Measurements from ENCODE around the gene FAM53B.

Gene FAM53B

GRCh38 chr10:124658591-124659242 lies 85.5 kb downstream of the FAM53B start:
- DNase-seq: no peak

GRCh38 chr10:124657806-124658205 lies 86.4 kb downstream of the FAM53B start:
- peak; percentile 37 for DNase-seq

- no peak for DNase-seq
Observed at GRCh38 chr10:124656541-124656940, 87.6 kb downstream of the FAM53B start.

GRCh38 chr10:124656113-124656490 lies 88.1 kb downstream of the FAM53B start:
- no peak for DNase-seq

GRCh38 chr10:124655191-124656112 lies 88.7 kb downstream of the FAM53B start:
- no peak for DNase-seq

DNA sequence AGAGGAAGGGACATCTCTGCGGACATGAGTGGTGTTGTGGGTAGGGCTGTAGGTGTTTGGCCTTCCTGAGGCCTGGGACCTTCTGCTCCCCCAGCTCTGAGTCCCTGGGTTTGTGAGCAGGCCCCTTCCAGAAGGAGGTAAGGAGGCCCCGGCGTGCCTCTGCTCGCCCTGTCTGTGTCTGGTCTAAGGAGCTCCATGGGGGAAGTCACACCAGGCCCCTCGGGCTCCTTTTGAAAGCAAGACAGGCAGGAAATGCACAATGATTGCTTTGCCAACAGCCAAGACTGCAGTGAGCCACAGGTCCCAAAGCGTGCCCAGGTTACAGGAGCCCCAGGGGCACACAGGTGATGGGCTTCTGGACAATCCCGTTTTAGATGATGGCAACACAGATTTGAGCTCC lies 89.5 kb downstream of the FAM53B start:
- DNase-seq: no peak

DNA sequence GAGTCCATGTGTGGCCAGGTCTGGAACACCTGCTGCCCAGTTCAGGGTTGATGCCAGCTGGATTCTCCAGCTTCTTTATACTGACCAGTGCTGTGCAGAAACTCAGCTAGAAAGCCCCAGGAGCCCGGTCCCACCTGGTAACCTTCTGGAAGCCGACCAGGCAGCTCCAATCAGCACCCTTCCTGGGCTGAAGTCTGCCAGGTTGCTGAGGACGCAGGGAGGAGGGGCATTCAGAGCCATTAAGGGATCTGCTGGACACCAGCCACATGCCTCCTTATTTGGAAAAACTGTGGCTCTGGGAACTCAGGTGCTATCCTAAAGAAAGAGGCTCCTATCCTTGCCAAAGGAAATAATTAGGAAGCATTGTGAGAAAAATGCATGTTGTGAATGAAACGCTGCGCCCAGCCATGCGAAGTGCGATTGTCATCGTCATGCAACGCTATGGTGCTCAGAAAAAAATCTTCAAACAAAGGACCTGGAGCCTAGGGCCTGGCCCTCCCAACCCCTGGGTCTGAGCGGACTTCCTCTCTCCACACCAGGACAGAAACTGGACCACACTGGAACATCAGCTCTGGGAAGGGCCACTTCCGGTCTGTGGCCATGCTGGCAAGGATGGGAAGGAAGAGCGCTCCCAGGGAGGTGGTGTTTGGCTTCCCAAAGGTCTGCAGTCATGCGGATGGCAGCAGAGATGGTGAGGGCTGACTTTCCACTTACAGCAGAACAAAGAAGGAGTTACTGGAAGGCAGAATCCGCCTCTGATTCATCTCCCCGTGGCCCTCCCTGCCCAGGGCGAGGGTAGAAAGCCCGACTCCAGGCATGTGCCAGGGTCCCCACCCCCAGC lies 90.1 kb downstream of the FAM53B start:
- DNase-seq: no peak

DNA sequence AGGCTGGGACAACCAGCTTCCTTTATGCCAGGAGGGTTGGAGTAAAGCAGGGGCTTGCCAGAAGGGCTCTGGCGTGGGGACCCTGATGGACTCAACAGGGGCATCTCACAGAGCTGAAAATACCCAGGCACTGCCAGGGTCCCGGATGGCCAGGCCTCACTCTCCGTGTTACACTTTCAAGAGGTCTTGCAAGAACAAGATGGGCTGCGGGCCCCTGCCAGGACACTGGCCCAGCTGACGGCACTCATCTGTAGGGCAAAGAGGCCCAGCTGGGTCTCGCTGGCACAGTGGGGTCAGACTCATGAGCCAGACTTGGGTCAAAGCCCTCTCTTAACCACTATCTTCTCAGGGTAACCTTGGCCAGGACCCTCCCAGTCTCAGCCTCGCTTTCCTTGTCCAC lies 90.9 kb downstream of the FAM53B start:
- no peak for DNase-seq

- DNase-seq: no peak
Observed at GRCh38 chr10:124652701-124653100, 91.5 kb downstream of the FAM53B start.

DNA sequence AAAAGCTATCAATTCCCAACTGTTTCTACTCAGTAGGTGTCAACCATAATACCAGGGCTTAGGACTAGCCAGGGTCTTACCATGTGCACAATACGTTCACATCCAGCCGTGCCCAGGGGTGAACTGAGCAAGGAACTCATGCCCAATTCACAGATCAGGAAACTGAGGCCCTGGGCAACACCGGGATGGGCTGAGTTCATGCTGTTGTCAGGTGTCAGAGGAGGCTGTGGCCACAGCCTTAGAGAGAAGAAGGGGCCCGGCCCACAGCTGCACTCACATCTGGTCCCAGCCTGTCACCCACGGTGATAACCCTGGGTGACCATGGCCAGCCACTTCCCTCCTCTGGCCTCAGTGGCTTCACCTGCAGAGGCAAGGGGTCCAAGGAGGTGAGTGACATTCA lies 92.0 kb downstream of the FAM53B start:
- no peak for DNase-seq

DNA sequence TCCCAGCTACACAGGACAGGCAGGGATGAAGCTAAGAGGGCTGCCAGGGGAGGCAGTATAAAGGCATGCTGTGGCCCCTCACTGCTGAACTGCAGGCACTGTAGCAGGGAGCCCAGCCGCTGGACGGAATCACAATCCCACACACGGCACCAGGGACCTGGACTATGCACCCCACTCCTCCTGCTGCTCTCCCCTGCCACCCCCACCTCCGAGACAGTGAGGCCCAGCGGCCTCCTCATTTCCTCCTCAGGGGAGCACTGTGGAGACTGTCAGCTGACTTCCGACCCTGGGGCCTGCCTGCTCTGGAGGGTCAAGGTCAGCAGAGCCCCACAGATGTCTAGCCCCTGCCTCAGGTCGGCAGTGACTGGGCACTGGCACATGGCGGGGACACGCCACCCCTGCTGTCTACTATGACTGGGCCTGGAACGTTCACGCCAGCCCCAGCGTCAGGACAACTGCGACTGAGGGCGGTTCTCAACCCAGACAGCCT lies 92.7 kb downstream of the FAM53B start:
- DNase-seq: no peak

- DNase-seq: no peak
Observed at GRCh38 chr10:124650820-124651401, 93.3 kb downstream of the FAM53B start.

DNA sequence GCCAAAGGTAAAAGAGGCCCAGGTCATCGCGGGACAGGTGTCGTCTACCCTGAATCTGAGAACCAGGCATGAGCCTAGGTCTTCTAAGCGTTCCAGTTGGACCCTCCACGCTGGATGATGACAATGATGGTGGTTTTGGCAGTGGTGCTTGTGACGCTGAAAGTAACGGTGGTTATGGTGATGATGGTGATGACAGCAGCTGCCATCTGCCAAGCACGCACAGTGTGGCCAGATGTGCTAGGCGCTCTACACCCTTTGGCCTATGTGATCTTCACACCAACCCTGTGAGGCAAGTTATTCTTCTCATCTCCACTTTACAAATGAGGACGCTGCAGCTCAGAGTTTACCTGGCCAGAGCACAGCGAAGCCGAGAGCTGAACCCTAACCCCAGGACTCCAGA lies 93.9 kb downstream of the FAM53B start:
- no peak for DNase-seq

DNA sequence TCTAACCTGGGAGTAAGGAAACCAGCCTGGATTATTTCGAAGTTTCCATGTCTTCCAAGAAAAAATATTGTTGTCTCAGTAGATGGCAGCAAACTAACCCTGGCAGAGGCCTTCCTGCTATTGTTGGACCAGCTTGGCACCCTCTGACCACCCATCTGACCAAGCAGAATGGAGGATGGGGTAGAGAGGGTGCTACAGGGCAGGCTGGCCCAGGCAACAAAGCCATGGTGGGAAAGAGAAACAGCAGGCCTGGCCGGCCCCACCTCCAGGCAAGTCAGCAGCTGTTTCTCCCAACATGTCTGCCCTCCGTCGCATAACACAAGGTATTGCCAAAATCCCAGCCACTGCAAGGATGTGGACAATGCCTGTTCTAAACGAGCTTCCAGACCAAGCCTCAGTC lies 95.0 kb downstream of the FAM53B start:
- DNase-seq: no peak

DNA sequence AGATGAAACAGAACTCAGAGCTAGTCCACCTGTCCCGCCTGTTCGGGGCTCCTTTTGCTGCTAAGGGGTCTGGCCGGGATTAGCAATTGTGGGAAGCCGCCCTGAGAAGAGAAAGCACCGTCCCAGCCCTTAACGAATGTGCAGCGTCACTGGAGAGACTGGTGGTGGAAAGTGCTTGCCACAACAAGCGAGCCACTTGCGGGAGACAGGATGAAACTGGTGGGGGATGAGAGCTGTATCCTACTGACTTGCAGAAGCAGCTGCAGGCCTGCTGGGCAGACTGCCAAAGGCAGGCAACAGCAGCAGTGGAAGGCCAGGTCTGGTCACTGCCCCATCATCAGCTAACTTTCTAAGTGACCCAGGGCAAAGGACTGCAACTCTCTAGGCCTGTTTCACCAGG lies 95.4 kb downstream of the FAM53B start:
- peak; percentile 66 for DNase-seq

DNA sequence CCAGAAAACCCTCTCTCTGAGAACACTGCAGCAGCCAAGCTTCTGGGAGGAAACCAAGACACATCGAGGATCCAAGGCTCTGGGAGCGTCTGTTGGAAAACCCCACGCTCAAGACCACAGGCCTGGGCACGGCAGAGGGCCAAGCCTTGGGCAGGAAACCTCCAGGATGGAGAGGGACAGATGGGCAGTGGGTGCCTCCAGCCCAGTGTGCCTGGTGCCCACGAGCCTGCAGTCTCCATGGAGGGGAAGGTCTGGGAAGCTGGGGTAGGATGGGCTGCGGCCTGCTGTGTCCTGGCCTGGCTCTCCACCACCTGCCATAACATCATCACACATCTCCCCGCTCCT lies 96.1 kb downstream of the FAM53B start:
- DNase-seq: no peak

DNA sequence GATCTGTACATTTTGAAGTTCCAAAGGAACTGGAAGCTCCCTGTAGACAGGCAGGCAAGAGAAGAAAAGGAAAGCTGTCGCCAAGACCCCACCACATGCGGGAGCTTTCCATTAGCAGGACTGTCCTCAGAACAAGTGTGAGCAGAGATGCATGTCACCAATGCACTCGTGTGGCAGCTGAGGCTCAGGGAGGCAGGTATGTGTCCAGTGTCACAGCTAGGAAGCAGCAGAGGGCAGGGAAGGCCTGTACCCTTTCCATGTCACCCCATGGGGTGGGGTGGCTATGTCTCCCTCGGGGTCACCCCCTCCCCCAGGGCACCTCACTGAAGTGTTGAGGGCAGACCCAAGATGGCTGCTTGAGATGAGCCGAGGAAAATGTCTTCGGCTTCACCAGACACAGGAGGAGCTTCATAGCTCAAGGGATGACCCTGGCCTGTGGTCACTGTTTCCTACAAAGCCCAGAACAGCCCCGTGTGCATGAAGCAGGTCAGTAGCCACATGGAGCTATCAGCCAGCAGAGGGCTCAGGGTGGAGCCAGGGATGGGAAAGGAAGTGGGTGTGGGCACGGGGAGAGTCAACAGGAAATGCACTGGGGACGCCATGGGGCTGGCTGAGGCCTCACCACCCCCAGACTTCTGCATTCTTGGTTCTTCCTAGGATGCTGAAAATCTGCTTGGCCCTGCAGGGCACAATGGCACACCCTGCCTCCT lies 96.6 kb downstream of the FAM53B start:
- peak; percentile 33 for DNase-seq

DNA sequence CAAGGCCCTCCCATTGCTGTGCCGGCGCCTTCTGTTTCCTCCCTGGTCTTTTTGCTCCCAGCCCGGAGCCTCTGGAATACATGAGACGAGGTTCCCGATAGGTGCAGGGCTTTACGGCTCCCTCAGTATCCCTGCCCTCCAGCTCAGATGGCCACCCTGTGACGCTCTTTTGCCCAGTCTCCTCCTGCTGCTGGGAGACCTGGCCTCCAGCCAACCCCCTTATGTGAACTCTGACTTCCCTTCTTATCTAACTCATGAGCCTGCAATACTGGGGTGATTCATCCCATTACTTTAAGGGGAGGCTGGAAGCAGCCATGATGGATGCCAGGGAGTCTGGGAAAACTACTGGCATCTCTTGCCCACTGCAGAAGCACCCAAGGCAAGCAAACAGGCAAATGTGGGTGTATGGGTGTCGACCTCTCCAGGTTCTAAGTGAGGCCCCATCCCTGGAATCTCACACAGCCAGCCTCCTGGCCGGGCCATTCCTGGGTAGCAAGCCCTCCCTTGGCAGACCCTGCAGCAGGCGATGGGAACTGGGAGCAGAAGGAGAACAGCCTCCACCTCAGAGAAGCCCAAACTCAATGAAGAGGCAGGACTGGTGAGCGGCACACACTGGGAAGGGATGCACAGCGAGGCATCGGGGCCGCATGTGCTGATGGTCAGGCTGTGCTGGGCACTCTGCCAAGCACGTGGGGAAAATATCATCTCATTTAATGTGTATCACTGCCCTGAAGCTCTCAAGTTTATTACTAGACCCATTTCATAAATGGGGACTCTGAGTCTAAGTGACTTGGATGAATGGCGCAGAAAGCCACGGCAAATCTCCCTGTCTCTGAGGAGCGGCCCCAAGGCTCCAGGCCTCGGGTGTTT lies 97.5 kb downstream of the FAM53B start:
- peak; percentile 72 for DNase-seq

- DNase-seq: no peak
Observed at GRCh38 chr10:124645467-124646095, 98.6 kb downstream of the FAM53B start.

DNA sequence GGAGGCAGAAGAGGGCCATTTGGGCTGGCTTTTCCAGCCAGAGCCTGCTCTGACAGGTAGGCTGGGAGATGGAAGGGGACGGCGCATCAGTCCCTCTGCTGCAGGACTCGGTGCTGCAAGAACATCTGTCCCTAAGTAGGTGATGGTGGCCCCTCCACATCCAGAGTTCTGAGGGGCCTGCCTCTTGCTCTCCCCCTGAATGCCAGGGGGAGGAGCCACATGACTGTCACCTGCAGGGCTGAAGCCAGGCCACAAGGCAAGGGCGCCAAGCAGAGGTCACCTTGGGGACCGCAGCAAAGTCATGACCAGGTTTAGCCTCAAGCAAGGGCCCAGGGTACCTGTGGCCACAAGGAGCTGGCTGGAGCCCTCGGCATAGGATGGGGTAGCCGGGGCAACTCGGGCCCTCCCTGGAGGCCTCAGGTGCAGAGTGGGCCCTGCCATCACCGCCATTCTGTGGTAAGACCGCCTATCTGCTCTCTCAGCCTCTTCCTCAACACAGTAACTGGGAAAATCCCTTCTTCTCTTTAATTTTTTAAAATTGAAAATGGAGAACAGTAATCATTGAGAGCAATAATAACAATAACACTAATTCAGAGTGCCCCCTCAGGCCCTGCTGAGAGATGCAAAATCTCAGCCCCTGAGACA lies 99.3 kb downstream of the FAM53B start:
- DNase-seq: no peak
